GM12801 (cell line): Measurements from ENCODE around the gene ARSB.

Experiments
- TF ChIP-seq, protein P1 (sequence below): IDR thresholded peaks from one replicate; pipeline ENCODE4 v1.5.1; 2011; ENCODE audit warnings: control low read depth; ENCODE audit not compliant: insufficient read length; ENCODE audit errors: extremely low read depth

Gene ARSB

DNA sequence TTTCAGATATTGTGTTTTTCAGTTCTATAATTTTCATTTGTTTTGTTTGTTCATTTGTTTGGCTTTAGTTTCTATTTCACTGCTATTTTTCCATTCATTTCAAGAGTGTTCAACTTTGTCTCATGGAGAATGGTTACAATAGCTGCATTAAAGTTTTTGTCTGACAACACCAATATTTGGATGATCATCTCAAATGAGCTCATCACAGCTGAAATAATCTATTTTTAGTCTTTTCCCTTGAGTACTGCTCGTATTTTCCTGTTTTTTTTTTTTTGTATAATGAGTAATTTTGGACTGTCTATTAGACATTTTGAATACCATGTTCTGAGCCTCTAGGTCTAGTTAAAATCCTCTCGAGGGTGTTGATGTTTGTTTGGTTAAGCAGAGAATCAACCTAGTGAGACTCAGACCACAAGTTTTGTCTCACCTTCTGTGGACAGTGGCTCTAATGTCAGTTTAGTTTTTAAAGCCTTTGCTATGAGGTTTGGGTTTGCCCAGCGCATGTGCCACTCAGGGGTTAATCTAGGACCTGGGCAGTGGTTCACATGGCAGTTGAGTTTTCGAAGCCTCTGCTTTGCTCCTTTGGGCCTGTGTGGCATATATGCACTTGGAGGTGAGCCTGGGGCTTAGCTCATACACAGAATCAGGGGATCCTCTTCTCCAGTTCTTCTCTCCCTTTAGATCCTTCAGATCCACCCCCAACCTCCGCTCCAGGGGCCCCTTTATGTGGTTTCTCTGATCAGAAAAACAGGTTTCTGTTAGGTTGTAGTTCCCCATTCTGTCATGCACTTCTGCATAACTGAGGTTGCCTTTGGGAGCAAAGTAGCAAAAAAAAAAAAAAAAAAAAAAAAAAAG lies 79.8 kb downstream of the ARSB start:
- TF ChIP-seq, protein P1, sequence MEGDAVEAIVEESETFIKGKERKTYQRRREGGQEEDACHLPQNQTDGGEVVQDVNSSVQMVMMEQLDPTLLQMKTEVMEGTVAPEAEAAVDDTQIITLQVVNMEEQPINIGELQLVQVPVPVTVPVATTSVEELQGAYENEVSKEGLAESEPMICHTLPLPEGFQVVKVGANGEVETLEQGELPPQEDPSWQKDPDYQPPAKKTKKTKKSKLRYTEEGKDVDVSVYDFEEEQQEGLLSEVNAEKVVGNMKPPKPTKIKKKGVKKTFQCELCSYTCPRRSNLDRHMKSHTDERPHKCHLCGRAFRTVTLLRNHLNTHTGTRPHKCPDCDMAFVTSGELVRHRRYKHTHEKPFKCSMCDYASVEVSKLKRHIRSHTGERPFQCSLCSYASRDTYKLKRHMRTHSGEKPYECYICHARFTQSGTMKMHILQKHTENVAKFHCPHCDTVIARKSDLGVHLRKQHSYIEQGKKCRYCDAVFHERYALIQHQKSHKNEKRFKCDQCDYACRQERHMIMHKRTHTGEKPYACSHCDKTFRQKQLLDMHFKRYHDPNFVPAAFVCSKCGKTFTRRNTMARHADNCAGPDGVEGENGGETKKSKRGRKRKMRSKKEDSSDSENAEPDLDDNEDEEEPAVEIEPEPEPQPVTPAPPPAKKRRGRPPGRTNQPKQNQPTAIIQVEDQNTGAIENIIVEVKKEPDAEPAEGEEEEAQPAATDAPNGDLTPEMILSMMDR, result no peak

DNA sequence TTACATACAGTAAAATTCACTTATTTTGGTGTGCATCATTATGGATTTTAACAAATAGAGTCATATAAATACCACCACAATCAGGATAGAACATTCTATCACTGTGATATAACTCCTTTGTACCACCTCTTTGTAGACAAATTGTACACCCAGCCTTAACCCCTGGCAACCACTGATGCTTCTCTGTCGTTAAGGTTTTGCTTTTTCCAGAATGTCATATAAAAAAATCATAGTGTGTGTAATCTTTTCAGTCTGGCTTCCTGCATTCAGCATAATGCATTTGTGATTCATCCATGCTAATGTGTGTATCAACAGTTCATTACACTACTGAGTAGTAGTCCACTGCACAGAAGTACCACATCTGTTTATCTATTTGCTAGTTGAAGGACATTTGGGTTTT lies 81.2 kb downstream of the ARSB start:
- TF ChIP-seq, protein P1, result no peak

DNA sequence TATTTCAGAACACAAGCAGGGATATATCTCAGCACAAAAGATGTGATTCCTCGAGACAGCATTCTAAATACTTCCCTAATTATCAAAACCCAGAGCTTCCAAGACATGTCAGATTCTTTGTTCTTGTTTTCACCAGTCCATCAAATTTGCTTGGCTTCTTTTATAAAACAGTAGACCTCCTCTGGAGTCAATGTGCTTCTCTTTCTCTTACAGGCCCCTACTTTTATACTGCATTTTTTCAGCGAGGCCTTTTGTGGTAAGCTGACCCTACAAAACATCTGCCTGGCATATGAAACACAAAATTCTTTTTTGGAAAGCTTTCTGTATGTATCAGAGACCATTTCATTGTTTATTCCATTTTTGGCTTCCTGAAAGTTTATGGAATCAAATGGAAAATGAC lies 81.8 kb downstream of the ARSB start:
- TF ChIP-seq, protein P1, result no peak

DNA sequence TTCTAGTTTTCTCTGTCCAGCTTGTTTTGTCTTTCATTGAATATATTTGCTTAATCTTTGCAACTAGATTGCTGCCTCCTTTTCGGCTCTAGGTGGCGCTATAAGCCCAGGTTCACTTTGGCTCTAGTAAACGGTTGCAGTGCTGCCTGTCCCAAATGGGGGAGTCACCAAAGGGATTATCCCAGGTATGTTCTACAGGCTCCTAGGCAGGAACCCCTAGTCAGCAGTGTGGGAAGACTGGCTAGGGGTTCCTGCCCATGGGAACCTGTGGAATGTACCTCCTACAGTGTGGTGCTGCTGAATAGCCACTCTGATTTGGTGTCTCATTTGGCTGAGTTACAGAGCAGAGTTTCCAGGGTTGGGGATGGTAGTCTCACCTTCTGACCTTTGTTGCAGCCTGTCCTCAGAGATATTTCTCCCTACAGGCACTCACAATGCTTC lies 85.2 kb downstream of the ARSB start:
- TF ChIP-seq, protein P1, result no peak

DNA sequence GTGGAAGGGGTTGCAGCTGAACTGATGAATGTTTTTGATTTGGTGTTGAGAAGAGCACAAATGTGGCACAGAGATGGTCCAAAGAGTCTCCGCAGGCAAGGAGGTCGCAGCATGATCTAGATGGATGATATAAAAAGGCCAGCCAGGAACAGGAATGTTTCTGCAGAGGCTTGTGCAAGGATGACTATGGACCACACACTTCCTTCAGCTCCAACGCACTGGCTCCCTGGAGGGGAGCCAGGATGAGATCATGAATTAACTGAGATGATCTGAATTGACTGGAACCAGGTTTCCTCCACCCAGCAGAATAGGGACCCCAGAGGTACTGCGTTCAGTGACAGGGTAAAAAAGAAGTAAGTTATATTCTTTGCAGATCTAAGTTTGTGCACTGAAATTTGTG lies 89.0 kb downstream of the ARSB start:
- TF ChIP-seq, protein P1, result no peak

DNA sequence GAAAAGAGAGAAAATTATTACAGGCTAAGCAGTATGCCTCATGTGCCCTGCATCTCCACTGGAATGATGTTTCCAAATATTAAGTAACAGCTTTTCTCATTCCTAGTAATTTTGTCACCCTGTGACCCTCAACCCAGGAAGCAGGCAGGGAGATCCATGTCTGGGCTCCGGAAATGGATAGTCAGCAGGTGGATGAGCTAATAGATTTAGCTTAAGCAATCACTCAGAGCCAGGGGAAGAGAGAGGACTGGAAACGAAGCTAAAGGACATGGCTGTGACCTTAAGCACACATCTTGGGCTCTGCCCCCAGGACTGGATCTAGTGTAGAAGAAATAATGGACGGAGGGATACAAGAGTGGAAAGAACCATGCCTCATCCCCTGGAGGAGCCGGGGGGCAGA lies 89.5 kb downstream of the ARSB start:
- TF ChIP-seq, protein P1, result no peak

DNA sequence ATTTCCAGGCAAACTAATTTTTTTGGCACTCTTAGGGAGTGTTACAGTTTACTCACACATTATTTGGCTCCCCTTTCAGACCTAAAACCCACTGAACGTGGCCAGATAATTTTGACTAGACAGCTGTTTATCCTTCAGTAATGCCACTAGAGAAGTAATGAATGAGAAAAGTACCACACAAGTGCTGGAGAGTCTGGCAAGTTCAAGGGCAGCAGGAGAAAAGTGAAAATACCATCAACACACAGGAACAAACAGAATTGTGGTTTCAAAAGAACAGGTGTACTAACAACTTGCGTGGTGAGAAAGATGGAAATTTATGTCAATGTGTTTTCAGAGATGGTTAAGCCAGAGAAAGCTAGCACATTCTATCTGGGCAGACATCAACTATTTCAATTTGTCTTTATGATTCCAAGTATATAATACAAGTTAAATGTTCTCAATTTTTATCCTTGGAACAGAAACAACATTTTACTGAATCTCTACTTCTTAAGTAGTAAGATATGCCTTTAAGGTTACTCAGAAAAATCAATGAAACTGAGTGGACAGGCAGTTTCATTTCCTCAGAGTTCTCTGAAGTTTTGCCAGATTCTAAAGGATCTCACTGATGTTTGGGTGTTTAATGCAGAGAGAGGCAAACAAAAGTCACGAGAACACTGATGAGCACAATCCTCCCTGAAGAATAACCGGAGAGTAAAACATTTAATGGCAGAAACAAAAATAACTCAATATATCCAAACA lies 91.0 kb downstream of the ARSB start:
- TF ChIP-seq, protein P1, result no peak
